Left lung (tissue), 14 donors: ENCODE data around the gene CAPN3. TPM values are rescaled to one million over a fixed set of nuclear protein-coding genes. Genes with fewer than 3 reads are reported as not detected.
A peak's percentile ranks its signal among the peaks of the same experiment; 100 is the strongest.
"Not testable (repeated sequence)": the region's sequence is repeated elsewhere in the genome, so short reads cannot be mapped to it uniquely, and the experiment has no call there.

Experiments used
- ATAC-seq: fragments of 200-7000 bp; cut with Tn5 transposase; one replicate; pipeline ENCODE4 v1.9.1; 2020; ENCODE audit warnings: moderate library complexity
- DNase-seq, 4 donors: peaks; one replicate each; pipeline ENCODE4 v3.0.0-alpha.2; 2013 to 2020
- H3K27ac ChIP-seq, 2 donors: fragments of 200-600 bp; sonication (generic) in 1 of 2; one replicate each; pipeline versions ENCODE4 v1.5.0 to v1.8.0; 2020 to 2021
- H3K27me3 ChIP-seq, 2 donors: fragments of 200-600 bp; sonication (generic) in 1 of 2; one replicate each; pipeline versions ENCODE4 v1.5.0 to v1.8.0; 2020 to 2021
- H3K36me3 ChIP-seq, 2 donors: fragments of 200-600 bp; sonication (generic) in 1 of 2; one replicate each; pipeline versions ENCODE4 v1.5.0 to v1.8.0; 2020 to 2021
- H3K4me1 ChIP-seq, 2 donors: fragments of 200-600 bp; one replicate each; pipeline ENCODE4 v1.8.0; 2021
- H3K4me3 ChIP-seq, 2 donors: fragments of 200-600 bp; sonication (generic) in 1 of 2; one replicate each; pipeline versions ENCODE4 v1.5.0 to v1.8.0; 2020 to 2021; ENCODE audit warnings: mild to moderate bottlenecking in 1 of 2
- H3K9me3 ChIP-seq, 2 donors: fragments of 200-600 bp; sonication (generic) in 1 of 2; one replicate each; pipeline versions ENCODE4 v1.5.0 to v1.8.0; 2020 to 2021
- CTCF ChIP-seq, 2 donors: fragments of 200-600 bp; sonication (generic) in 1 of 2; IDR thresholded peaks; one replicate each; pipeline versions ENCODE4 v1.5.0 to v1.8.0; 2021; ENCODE audit warnings: antibody characterized with exemption in 2 of 2
- intact Hi-C, 2 donors: fragments of 100-400 bp; cut with DNase I; formaldehyde crosslinking; loops; one replicate each; pipeline versions ENCODE4 v1.11.2 to v1.14.2; 2022
- long read RNA-seq, 12 donors: library from polyadenylated mRNA in 2 of 12; unstranded in 2 of 12; transcript quantifications; one replicate each; pipeline ENCODE4 v2.0.0 and lab custom pipeline, GENCODE V29; 2019 to 2026
- polyA plus RNA-seq, 6 donors: library from polyadenylated mRNA; unstranded; fragments of 120-200 nt; gene quantifications; one replicate each; pipeline ENCODE4 v1.2.1, GENCODE V29; 2013; ENCODE audit not compliant: insufficient read length in 6 of 6
- total RNA-seq, 2 donors: library from RNA; stranded (reverse); fragmentation: NEBNext Ultra II Directional; extraction: Animal tissue kit (Norgen Biotek cat#: 25700); gene quantifications; one replicate each; pipeline ENCODE4 v1.2.1, GENCODE V29; 2021
- donor health status: DM: no; HTN: yes; CAD: no.
- donor health status: DM: no; HTN: no; CAD: no.

CAPN3 gene
- total RNA-seq: 10 to 100 TPM; 27.3 to 32.9 TPM
- polyA plus RNA-seq: 10 to 100 TPM; 12.4 to 18.4 (median 16.1) TPM
- long read RNA-seq, donor 1, partial matches to known transcripts: 0 of 1 reads
- long read RNA-seq, donor 1, other reads (novel, unspliced or antisense): 0 of 1 reads
- long read RNA-seq, donor 2, partial matches to known transcripts: 44 of 51 reads
- long read RNA-seq, donor 2, other reads (novel, unspliced or antisense): 7 of 51 reads
- long read RNA-seq, donor 3: 0 reads
- long read RNA-seq, donor 4, partial matches to known transcripts: 1 of 2 reads
- long read RNA-seq, donor 4, other reads (novel, unspliced or antisense): 0 of 2 reads
- long read RNA-seq, donor 5, partial matches to known transcripts: 0 of 1 reads
- long read RNA-seq, donor 5, other reads (novel, unspliced or antisense): 0 of 1 reads
- long read RNA-seq, donor 6: 0 reads
- long read RNA-seq, donor 7: 0 reads
- long read RNA-seq, donor 8, partial matches to known transcripts: 0 of 4 reads
- long read RNA-seq, donor 8, other reads (novel, unspliced or antisense): 0 of 4 reads
- long read RNA-seq, donor 9: 0 reads
- long read RNA-seq, donor 10, partial matches to known transcripts: 0 of 1 reads
- long read RNA-seq, donor 10, other reads (novel, unspliced or antisense): 0 of 1 reads
- long read RNA-seq, donor 11: 0 reads
- long read RNA-seq, donor 12: 0 reads

- Histone ChIP-seq H3K4me1 (peaks cover 0 to 8% of the 10 kb centered on the region in 2 donors), H3K36me3 (peaks cover 0 to 45% of the 10 kb centered on the region in 2 donors), H3K4me3 (no peak within 1 kb of the TSS), H3K27me3 (no peaks in the 10 kb centered on the region), H3K9me3 (no peaks in the 10 kb centered on the region), H3K27ac (peak within 1 kb of the TSS in 1 of 2 donors; percentile 66)
- intact Hi-C loops: no loop called here
- no peak for TF ChIP-seq CTCF (IDR thresholded peaks at IDR 0.05)
- no peak for DNase-seq
- no peak for ATAC-seq
Measured at GRCh38 chr15:42359249-42359648, at the start of gene CAPN3. CAPN3 (plus strand) TSS chr15:42359501; CDS start chr15:42359806, 305 bp downstream.

DNA sequence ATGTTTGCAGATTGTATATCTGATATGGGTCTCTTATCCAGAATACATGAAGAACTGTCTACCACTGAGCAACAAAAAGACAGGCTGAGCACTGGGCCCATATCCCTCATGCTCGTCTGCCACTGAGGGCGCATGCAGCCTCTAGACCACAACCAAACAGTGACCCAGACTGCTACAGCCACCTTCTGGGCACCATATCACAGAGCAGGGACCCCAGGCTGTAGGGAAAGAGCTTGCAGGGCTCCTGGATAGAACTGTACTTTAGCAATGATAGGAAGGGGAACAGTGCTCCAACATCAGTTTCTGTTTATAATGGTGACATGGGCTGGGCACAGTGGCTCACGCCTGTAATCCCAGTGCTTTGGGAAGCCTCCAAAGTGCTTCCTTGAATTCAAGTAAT is 45.8 kb upstream of the CAPN3 start:
- no peak for TF ChIP-seq CTCF (IDR thresholded peaks at IDR 0.05)
- Histone ChIP-seq H3K36me3 (peaks cover 0 to 54% of the 10 kb centered on the region in 2 donors), H3K4me3 (no peak overlapping the region), H3K4me1 (no peaks in the 10 kb centered on the region), H3K27ac (no peak overlapping the region), H3K27me3 (no peaks in the 10 kb centered on the region), H3K9me3 (no peaks in the 10 kb centered on the region)
- DNase-seq (peak in 1 of 4 donors; percentile 5), ATAC-seq (no peak)
- intact Hi-C loops: no loop called here

GRCh38 chr15:42314818-42315217 is 44.5 kb upstream of the CAPN3 start:
- no peak for TF ChIP-seq CTCF (IDR thresholded peaks at IDR 0.05)
- no peak overlapping the region for H3K4me3 ChIP-seq
- no peaks in the 10 kb centered on the region for H3K27me3 ChIP-seq
- DNase-seq (no peak), ATAC-seq (no peak)
- intact Hi-C loops: no loop called here
- no peak overlapping the region for H3K27ac ChIP-seq
- H3K4me1 ChIP-seq: no peaks in the 10 kb centered on the region
- H3K36me3 ChIP-seq: peaks cover 0 to 40% of the 10 kb centered on the region in 2 donors
- H3K9me3 ChIP-seq: no peaks in the 10 kb centered on the region

GRCh38 chr15:42315521-42315920 is 43.8 kb upstream of the CAPN3 start:
- Histone ChIP-seq H3K4me1 (no peaks in the 10 kb centered on the region), H3K36me3 (peaks cover 0 to 33% of the 10 kb centered on the region in 2 donors), H3K27ac (no peak overlapping the region), H3K4me3 (no peak overlapping the region), H3K27me3 (no peaks in the 10 kb centered on the region), H3K9me3 (no peaks in the 10 kb centered on the region)
- intact Hi-C loops: no loop called here
- no peak for TF ChIP-seq CTCF (IDR thresholded peaks at IDR 0.05)
- ATAC-seq: no peak
- DNase-seq: no peak

DNA sequence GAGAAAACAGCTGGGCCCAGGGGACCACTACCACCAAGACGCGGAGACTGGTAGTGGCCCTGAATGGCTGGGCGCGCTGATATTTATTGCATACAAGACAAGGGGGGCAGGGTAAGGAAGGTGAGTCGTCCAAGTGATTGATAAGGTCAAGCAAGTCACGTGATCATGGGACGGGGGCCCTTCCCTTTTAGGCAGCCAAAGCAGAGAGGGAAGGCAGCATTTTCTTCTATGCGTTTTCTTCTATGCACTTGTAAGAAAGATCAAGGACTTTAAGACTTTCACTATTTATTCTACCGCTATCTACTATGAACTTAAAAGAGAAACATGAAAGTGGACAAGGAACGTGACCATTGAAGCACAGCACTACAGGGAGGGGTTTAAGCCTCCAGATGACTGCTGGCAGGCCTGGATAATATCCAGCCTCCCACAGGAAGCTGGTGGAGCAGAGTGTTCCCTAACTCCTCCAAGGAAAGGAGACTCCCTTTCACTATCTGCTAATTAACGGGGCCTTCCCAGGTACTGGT is 43.0 kb upstream of the CAPN3 start:
- DNase-seq (peak in 2 of 4 donors; percentile 12 to 34), ATAC-seq (peak; percentile 73)
- intact Hi-C loops, H3K4me1 ChIP-seq, H3K9me3 ChIP-seq, H3K4me3 ChIP-seq, H3K27me3 ChIP-seq, H3K27ac ChIP-seq: not testable (repeated sequence)
- peaks cover 0 to 25% of the 10 kb centered on the region in 2 donors for H3K36me3 ChIP-seq
